B cell (primary cell): ENCODE measurements around the gene UBR3.

Experiments
- CTCF ChIP-seq: fragments of 200-600 bp; IDR thresholded peaks from one replicate; pipeline ENCODE4 v1.8.0; 2022; ENCODE audit warnings: antibody characterized with exemption, mild to moderate bottlenecking
- EZH2 ChIP-seq: IDR thresholded peaks from 2 replicates; pipeline ENCODE4 v1.6.1; 2012; ENCODE audit warnings: borderline replicate concordance, low read depth, mild to moderate bottlenecking, moderate library complexity, low read length; ENCODE audit not compliant: insufficient read depth, poor library complexity, severe bottlenecking

DNA sequence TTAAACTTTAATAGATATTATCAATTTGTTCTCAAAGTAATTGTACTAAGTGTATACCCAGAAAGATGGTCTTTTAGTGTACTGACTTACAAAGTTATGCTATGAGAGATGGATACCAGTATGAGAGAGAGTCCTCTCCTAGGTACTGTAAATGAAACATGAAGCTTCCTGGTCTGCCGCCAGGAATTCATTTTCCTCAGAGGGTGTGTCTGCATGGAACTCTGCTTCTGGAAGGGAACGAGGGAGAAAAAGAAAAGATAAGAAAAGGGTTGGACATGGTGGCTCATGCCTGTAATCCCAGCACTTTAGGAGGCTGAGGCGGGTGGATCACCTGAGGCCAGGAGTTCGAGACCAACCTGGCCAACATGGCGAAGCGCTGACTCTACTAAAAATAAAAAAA lies 30.8 kb upstream of the UBR3 start:
- TF ChIP-seq CTCF: no peak
- no peak for TF ChIP-seq EZH2
